GM06990 (cell line): Measurements from ENCODE around the gene MRPL42.

Experiments used
- DNase-seq: peaks from one replicate; pipeline ENCODE4 v3.0.0-alpha.2; 2011; ENCODE audit not compliant: insufficient read length; ENCODE audit errors: extremely low read depth
- H3K27me3 ChIP-seq: replicated peaks from 2 replicates; pipeline ENCODE4 v1.6.0; 2011; ENCODE audit warnings: low read length; ENCODE audit not compliant: control insufficient read depth, insufficient read depth
- H3K36me3 ChIP-seq: 2 replicates; pipeline ENCODE4 v1.5.1; 2011; ENCODE audit warnings: low read length; ENCODE audit not compliant: control insufficient read depth, insufficient read depth
- H3K4me3 ChIP-seq: replicated peaks from 2 replicates; pipeline ENCODE4 v1.5.1; 2011; ENCODE audit warnings: low read depth, mild to moderate bottlenecking, control low read depth, low read length
- TF ChIP-seq, protein P1 (sequence below): IDR thresholded peaks from 2 replicates; pipeline ENCODE4 v1.5.1; 2011; ENCODE audit warnings: low read length, control low read depth, mild to moderate bottlenecking, inconsistent platforms; ENCODE audit not compliant: insufficient read depth, poor library complexity, severe bottlenecking

MRPL42 gene

DNA sequence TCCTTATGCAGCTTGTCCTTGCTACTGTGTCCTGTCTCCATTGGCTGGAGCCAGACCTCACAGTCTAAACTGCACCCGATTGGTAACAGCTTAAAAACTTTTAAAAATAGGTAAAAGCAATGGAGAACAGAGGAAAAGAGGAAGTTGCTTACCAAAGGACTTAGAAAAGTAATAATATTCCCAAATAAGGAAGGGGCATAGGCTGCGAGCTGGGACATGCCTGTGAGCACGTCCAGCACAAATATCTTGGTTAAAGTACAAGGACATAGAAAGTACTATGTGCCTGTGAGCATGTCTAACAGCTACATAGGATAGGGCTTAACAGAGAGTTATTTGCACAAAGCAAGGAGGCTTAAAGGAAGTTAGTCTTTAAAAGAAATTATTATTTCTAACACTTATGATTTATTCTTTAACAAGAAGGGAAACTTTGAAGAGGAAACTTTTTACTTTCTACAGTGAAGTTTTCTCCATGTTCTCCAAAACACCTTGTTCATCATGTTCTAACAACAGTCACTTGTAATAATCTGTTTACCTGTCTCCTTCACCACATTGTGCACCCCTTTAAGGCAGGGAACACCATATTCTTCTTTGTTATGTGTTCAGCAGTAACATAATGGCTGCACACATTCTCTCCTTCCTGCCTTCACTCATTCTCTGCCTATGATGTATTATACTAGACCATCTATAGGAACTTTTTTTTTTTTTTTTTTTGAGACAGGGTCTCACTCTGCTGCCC lies 15.7 kb upstream of the MRPL42 start:
- no peak for DNase-seq
- Histone ChIP-seq H3K36me3 (no peaks in the 10 kb centered on the region), H3K4me3 (no peak overlapping the region), H3K27me3 (no peaks in the 10 kb centered on the region)
- TF ChIP-seq, protein P1, sequence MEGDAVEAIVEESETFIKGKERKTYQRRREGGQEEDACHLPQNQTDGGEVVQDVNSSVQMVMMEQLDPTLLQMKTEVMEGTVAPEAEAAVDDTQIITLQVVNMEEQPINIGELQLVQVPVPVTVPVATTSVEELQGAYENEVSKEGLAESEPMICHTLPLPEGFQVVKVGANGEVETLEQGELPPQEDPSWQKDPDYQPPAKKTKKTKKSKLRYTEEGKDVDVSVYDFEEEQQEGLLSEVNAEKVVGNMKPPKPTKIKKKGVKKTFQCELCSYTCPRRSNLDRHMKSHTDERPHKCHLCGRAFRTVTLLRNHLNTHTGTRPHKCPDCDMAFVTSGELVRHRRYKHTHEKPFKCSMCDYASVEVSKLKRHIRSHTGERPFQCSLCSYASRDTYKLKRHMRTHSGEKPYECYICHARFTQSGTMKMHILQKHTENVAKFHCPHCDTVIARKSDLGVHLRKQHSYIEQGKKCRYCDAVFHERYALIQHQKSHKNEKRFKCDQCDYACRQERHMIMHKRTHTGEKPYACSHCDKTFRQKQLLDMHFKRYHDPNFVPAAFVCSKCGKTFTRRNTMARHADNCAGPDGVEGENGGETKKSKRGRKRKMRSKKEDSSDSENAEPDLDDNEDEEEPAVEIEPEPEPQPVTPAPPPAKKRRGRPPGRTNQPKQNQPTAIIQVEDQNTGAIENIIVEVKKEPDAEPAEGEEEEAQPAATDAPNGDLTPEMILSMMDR = no peak

DNA sequence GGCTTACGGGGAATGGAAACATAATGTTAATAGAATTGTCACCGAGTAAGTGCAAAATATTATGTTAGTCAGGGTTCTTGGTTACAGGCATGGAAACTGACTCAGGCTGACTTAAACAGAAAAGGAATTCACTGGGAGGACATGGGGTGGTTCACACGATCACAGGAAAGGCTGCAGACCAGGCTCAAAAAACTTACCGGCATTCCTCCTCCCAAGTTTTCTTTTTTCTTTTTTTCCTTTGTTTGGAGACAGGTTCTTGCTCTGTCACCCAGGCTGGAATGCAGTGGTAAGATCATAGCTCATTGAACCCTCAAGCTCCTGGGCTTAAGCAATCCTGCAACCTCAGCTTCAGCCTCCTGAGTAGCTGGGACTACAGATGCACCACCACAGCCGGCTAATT lies 13.7 kb upstream of the MRPL42 start:
- Histone ChIP-seq H3K36me3 (no peaks in the 10 kb centered on the region), H3K27me3 (no peaks in the 10 kb centered on the region), H3K4me3 (no peak overlapping the region)
- no peak for DNase-seq
- TF ChIP-seq, protein P1 = no peak

DNA sequence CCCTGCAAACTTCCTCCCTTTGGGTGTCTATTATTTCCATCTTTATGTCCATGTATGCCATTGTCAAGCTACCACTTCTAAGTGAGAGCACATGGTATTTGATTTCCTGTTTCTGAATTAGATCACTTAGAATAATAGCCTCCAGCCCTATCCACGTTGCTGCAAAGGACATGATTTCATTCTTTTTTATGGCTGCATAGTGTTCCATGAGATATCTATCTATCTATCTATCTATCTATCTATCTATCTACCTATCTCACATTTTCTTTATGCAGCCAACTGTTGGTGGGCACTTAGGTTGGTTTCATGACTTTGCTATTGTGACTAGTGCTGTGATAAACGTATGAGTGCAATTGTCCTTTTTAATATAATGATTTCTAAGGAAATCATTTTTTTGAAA lies 11.2 kb upstream of the MRPL42 start:
- Histone ChIP-seq H3K36me3 (no peaks in the 10 kb centered on the region), H3K4me3 (no peak overlapping the region), H3K27me3 (no peaks in the 10 kb centered on the region)
- no peak for DNase-seq
- TF ChIP-seq, protein P1 = no peak

DNA sequence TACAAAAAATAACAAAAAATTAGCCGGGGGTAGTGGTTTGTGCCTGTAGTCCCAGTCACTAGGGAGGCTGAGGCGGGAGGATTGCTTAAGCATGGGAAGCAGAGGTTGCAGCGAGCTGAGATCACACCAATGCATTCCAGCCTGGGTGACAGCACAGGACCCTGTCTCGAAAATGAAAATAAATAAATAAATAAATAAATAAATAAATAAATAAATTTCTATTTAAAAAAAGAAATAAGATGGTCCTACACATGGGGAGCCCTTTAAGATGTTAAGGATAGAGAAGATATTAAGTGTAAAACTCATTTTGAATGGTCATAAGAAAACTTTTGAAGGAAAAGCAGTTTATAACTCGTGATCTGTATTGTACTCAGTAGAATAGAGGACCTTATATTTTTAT lies 8.2 kb upstream of the MRPL42 start:
- no peaks in the 10 kb centered on the region for H3K27me3 ChIP-seq
- no peak overlapping the region for H3K4me3 ChIP-seq
- no peak for DNase-seq
- no peaks in the 10 kb centered on the region for H3K36me3 ChIP-seq
- TF ChIP-seq, protein P1 = no peak

DNA sequence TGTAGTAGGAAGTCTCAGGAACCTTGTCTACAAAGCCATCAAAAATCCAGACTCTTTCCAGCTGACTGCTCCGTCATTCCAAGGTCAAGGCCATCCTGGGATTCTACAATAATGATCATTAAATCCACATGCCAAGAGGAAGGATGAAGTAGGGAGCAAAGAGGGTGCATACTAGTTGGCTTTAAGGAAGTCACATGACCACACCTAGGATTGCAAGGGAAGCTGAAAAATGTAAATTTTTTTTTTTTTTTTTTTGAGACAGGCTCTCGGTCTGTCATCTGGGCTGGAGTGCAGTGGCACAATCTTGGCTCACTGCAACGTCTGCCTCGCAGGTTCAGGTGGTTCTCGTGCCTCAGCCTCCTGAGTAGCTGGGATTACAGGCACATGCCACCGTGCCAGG lies 7.3 kb upstream of the MRPL42 start:
- Histone ChIP-seq H3K27me3 (no peaks in the 10 kb centered on the region), H3K4me3 (no peak overlapping the region), H3K36me3 (no peaks in the 10 kb centered on the region)
- TF ChIP-seq, protein P1 = no peak
- DNase-seq = no peak

DNA sequence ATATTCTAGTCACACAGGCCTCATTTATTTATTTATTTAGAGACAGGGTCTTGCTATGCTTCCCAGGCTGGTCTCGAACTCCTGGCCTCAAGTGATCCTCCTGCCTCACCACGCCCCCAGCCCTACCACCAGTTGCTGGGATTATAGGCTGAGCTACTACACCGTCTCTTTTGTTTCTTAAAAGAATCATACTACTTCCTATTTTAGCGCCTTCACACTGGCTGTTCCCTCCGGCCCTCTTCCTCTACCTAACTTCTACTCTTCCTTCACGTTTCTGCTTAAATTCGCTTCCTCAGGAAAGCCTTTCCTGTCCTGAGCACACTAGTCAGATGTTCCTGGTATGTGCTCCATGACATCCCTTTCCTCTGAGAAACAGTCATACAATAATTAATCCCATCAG lies 6.4 kb upstream of the MRPL42 start:
- no peaks in the 10 kb centered on the region for H3K36me3 ChIP-seq
- no peaks in the 10 kb centered on the region for H3K27me3 ChIP-seq
- TF ChIP-seq, protein P1 = no peak
- no peak for DNase-seq
- no peak overlapping the region for H3K4me3 ChIP-seq
